Thyroid gland (tissue), 4 donors: ENCODE measurements around the gene ASPSCR1.

Experiments used
- CTCF ChIP-seq, 6 experiments: fragments of 200-600 bp in 3 of 6; fragments of 450-650 bp in 3 of 6; sonication (generic) in 3 of 6; IDR thresholded peaks; one replicate each; pipeline ENCODE4 v1.5.1; 2016 to 2019; ENCODE audit warnings: antibody characterized with exemption in 6 of 6, mild to moderate bottlenecking in 2 of 6, inconsistent platforms in 1 of 6, moderate library complexity in 1 of 6
- POLR2A ChIP-seq, 2 donors: fragments of 450-650 bp; IDR thresholded peaks; one replicate each; pipeline ENCODE4 v1.6.1; 2017; ENCODE audit warnings: antibody characterized with exemption in 2 of 2, mild to moderate bottlenecking in 2 of 2, moderate library complexity in 1 of 2

- TF ChIP-seq CTCF (IDR thresholded peaks at IDR 0.05): no peak
- TF ChIP-seq POLR2A (IDR thresholded peaks at IDR 0.05): no peak
Measured at GRCh38 chr17:82055965-82056728, 78.7 kb downstream of the ASPSCR1 start.
